Activated CD4-positive, alpha-beta T cell treated with anti-CD3 and anti-CD28 coated beads, Interleukin-2, amount 50 U/mL, for 24 hours (primary cell): ENCODE measurements around the gene WNT7B.

Source experiments
- DNase-seq, 2 donors: peaks; one replicate each; pipeline ENCODE4 v3.0.0-alpha.2; 2020; ENCODE audit warnings: low read depth in 1 of 2, low spot score in 1 of 2

The WNT7B gene

DNA sequence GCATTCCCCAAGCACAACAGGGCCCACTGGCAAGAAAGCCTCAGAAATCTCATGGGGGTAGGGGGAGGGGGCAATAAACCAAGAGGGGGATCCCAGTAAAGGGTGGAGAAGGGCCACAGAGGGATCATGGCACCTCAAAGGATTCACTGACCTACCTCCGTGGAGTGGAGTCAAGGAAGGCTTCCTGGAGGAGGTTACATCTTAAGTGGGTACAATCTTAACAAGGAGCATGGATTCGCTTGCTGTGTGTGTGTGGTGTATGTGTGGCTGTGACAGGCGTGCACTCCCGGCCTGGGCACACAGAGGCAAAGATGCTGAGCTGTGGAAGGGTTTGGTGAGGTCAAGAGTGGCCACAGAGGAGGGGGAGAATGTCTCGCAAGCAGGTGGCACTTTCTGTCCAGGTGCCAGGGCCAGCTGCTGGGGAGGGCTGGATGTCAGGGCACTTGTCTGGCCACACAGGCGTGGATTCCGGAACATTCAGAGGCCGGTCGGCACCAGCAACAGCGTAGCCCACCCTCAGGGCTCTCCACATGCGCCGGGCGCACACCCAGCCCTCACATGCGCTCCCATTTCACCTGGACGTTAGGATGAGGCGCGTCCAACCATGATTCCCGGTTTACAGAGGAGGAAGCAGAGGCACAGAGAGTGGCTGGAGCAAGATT is 43.3 kb downstream of the WNT7B start:
- DNase-seq, result no peak

DNA sequence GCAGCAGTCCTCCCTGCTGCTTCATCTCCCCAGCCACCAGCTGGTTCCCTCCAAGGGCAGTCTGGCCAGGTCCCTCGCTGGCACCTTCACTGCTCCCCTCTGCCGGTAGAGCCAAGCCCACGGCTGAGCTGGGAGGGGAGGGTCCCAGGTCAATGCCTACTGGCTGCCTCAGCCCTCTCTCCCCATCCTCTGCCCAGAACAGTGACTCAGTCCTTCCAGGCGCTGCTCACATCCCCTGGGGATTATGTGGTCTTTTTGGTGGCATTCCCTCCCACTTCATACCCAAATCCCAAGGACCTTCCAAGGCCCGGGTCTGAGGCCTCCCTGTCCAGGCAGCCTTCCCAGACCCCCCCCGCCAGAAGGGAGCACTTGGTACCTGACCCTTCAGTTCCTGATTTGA is 44.9 kb downstream of the WNT7B start:
- DNase-seq, result no peak

DNA sequence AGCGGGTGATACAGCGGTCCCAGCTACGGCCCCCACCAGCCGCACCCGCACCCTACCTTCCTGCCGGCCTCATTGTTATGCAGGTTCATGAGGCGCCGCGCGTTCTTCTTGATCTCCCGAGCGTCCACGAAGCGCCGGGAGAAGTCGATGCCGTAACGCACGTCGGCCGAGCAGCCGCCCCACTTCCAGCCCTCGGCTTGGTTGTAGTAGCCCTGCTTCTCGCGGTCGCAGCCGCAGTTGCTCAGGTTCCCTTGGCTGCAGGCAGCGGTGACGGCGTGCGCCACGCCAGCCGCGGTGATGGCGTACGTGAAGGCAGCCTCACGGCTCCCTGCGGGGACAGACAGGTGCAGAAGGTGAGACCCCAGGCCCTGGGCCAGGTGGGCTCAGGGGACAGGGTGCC is 45.9 kb downstream of the WNT7B start:
- DNase-seq, result no peak

DNA sequence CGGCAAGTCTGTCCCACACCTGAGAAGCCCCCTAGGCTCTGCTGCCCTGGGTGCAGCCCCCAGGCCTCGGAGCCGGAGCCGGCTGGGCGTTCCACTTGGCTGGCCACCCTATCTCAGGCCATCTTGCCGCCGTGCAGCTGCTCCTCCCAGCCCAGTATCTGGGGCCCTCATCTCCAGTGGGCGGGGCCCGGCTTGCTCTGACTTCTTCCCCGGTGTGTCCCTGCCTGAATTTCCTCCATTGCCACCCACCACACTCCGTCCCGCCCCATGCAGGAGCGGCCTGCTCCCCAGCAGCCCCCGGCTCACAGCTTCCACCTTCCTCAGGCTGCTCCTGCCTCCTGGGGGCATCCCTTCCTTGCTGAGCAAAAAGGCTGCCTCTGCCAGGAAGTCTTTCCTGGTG is 46.6 kb downstream of the WNT7B start:
- DNase-seq, result no peak

DNA sequence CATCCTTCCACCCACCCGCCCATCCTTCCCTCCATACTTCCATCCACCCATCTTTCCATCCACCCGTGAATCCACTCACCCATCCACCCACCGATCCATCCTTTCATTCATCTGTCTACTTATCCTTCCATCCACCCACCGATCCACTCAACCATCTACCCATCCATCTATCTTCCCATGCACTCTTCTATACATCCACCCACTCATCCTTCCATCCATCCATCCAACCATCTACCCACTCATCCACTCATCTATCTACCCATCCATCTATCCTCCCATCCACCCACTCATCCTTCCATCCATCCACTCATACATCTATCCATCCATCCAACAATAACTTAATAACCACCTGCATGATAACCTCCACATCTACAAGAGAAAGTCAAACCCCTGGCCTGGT is 47.3 kb downstream of the WNT7B start:
- no peak for DNase-seq

DNA sequence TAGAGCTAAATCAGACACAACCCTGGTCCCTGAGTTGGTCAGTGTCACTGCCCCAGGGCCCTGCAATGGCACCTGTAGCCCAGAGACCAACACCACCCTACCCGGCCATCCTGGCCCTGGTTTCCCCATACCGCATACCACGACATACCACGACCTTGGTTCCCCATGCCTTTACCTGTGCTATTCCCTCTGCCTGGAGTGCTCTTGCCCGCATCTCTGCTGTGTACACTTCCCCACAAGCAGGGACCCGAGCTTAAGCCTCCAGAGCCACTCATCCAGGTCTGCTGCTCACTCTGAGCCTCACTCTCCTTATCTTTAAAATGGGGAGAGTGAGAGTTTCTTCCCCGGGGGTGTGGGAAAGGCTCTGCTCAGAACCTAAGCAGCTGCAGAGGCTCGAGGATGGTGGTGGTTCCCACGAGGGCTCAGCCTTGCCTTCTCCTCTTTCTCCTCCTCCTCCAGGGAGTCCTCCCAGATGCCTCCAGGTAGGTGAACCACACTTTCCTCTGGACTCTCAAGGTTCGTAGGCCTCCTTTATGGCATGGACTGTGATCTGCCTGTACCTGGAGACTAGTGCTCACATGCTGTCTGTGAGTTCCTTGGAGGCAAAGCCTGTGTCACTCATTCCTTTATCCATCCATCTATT is 48.1 kb downstream of the WNT7B start:
- no peak for DNase-seq

DNA sequence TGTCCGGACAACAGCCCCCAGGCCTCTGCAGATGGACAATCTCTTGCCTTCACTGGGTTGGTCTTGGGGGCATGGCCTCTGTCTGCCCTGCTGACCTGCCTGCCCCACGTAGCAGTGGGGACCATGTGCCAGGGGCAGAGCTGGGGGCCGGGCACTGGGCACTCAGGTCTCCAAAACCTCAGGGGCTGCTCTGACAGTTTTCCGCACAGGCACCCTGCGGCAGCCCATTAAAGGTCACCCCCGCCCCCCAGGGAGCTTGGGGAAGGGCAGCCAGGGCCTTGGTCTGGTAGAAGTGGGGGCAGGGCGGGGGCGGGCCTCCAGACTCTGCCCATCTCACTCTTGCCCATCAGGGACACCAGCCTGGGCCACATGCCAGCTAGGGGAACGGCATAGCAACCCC is 49.9 kb downstream of the WNT7B start:
- no peak for DNase-seq

DNA sequence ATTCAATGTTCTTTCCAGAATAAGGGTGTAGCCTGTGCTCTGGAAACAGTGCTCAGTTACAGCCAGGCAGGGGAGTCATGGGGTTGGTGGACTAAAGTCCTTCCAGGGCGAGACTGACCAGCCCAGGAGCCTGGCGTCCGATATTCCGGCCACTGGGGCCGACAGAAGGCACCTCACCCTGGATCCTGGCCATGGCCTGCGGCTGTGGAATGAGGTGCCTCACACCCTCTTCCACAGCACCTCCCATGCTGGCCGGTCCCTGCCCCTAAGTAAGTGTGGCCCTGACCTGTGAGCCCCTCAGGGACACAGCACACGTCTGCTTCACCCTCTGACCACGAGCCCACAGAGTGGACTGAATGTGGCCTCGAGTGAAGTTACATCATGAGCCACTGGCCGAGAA is 50.5 kb downstream of the WNT7B start:
- no peak for DNase-seq

DNA sequence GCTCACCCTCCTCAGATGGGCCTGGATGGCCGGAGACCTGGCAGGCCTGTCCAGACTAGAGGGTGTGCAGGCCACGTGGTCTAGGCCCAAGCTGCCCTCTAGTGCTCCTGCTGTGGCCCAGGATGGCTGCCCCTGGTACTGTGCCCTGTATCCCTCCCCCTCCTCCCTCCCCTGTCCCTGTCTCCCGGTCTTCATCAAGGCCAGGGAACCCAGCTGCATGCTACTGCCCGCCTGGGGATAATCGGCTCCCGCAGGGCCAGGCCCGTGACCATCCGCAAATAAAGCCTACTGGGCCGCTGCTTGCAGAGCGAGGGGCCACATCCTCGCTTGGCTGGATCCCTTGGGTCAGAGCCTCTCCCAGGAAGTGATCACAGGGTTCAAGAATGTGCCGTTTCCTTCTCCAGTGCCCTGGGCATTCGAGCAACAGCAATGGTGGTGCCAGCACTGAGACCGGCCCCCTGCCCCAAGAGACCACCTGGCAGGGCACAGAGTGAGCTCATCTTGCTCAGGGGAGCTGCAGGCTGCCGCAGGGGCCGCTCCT is 51.1 kb downstream of the WNT7B start:
- DNase-seq, result no peak

DNA sequence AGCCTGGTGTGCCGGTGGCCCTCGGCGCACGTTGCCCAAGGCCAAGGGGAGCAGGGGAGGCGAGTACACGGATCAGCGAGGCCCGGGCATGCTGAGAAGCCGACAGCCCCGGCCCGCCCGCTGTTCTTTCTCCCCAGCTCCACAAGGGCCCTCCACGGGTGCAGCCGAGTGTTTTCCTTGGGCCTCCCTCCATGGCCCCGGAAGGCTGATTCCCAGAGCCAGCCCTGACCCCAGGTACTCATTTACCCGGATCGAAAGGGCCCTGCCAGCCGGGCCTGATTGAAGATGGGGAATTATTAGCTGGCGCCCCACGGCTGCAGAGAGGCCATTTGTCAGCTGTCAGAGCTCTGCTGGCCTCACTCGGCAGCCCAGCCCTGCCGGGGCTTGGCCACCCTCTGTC is 53.1 kb downstream of the WNT7B start:
- no peak for DNase-seq

DNA sequence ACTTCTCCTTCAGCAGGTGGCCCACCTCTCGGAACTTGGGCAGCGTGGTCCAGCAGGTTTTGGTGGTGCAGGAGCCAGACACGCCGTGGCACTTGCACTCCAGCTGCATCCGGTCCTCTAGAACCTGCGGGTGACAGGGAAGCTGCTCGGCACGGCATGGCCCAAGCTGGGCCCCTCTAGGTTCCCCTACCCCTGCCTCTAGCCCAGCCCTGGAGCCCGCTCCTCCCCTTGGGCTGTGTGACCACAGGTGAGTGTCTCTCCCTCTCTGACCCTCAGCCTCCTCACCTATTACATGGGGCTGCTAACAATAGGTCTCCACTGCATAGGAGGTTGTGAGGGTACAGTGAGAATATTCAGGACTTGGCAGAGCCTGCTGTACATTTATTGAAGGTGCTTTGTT is 53.8 kb downstream of the WNT7B start:
- DNase-seq, result no peak

DNA sequence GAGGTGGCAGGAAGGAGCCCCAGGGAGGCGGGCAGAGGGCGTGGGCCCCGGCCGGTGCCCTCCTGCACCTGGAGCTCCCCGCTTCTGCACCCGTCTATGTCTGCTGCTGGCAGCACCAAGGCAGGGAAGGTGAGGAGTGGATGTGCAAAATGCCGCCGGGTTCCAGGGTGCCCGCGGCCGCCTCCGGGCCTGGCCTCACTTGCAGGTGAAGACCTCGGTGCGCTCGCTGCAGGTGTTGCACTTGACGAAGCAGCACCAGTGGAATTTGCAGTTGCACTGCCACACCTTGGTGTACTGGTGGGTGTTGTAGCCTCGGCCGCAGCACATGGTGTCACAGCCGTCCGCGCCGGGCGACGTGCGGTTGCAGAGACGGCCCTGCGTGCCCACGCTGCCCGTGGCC is 54.3 kb downstream of the WNT7B start:
- DNase-seq, result no peak

DNA sequence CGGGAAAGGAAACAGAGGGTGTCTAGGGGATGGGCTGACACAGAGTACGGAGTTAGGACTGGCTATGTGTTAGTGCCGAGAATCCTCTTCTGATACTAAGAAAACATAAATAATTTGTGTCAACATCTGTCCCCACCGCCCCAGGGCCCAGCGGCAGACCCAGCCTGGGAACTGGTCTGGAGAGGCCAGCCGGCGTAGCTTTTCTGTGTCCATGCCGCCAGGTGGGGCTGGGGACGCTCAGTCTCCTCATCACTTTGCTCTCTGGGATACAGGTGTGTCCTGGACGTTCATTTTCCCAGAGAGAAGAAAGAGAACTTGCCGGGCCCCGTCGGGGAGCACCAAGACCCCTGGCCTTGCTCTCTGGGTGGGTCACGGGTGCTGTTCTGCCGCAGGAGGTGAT is 54.7 kb downstream of the WNT7B start:
- DNase-seq, result no peak

DNA sequence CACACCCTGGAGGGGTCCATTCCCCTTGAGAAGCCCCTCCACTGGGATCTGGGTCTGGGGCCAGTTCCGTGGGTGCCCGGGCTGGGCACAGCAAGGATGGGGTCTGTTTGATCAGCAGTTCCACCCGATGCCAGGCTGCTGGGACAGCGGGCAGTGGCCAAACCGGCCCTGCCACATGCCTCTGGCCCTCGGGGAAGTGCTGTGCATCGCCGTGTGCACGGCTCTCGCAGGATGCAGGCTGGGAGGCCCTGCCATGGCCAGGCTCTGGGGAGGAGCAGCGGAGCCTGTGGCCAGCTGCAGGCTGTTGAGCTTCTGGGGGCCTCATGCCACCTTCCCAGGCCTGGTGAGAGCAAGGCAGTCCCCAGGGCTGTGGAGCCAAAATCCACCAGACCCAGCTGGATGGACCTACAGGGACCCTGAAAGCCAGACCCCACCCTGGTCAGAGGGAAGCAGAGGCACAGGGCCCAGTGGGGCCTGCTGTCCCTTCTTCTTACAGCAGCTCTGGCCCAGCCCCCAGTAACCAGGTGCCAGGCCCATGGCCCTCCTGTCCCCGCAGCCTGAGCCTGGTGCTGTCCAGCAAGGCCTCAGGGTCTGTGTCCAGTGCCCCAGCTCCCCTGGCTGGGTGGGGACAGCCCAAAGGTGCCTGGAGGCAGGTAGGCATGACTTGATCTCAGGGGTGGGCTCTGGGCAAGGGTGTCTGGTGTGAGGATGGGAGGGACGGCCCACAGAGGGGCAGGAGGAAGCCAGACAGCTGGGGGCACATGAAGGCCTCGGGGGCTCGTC is 57.3 kb downstream of the WNT7B start:
- no peak for DNase-seq

DNA sequence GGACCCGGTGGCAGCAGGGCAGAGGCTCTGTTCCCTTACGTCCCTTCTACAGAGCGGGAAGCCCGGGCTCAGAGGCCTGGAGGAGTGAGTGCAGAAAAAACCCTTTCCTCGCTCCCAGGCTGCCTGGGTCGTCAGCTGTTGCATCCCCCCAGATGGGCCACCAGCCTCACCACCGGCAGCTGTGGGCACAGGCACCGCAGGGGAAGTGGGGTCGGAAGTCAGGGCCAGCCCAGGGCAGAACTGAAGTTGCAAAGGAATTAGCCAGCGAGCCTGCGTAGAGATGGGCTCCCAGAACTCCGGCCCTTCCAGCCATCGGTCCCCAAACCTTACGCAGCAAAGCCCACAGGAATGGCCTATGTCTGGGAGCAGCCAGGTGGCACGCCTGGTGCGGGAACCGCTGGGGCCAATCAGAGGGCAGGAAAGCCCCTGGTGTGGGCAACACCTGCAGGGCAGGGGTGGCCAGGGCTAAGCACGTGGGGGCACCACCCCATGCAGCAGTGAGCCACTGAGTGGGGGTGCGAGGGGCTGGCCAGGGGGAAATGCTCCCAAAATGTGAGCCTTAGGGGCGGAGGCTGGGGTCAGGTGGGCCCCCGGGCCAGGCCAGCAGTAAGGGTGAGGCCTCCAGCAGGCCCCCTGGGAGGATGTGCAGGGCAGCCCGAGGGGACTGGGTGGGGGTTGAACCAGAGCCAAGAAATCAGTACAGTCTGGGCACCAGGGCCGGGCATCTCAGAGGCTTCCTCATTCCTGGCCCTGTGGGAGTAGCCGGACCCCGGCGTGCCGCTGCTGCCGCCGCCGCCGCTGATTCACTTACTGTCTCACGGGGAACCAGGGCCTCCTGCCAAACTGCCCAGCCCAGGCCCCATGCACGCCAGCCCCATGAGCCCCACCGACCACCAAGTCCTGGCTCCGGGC is 58.2 kb downstream of the WNT7B start:
- DNase-seq, result no peak

DNA sequence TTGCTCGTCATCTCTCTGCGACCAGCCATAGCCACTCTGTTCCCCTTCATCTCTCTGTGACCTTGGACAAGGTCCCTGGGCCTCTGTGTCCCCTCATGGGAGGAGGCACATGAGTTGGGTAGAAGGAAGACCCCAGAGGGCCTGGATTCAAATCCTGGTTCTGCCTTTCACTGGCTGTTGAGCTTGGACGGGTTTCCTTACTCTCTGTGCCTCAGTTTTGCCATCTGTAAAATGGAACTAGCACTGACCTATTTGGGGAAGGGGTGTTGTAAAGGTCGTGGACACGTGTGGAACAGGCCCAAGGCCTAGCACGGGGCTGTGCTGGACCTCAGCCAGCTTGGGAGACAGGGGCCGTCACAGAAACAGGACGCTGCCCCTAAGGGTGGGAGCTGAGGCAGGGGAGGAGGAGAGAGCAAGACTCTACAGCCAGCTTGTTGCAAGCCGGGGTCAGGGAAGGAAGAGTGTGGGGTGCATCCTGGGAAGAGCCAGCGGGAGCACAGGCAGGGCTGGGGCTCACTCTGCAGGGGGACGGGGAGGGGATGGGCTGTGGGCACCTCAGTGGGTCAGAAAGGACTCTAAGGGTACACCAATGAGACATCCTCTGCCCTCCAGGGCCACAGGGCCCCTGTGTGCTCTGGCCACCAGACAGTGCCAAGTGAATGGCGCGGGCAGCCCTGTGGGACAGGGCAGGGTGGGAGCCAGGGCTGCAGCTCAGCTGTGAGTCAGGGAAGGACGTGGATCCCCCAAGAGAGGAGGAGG is 59.1 kb downstream of the WNT7B start:
- DNase-seq, result no peak

DNA sequence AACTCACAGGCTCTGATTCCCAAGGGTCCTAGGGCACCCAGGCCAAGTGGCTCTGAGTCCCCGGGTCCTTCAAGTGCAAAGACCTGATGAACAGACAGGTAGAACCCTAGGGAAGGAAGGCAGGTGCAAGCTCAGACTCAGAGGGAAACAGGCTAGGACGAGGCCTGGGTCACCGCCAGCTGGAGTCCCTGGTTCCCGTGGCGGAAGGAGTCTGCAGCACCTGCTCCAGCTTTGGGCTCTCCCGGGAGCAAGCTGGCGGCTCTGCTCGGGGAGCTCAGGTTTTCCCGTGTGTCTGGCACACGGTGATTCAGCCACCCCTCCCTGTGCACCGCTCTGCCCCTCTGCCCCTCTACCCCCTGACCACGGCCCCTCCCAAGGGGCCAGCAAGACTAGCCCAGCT is 59.8 kb downstream of the WNT7B start:
- DNase-seq, result no peak

DNA sequence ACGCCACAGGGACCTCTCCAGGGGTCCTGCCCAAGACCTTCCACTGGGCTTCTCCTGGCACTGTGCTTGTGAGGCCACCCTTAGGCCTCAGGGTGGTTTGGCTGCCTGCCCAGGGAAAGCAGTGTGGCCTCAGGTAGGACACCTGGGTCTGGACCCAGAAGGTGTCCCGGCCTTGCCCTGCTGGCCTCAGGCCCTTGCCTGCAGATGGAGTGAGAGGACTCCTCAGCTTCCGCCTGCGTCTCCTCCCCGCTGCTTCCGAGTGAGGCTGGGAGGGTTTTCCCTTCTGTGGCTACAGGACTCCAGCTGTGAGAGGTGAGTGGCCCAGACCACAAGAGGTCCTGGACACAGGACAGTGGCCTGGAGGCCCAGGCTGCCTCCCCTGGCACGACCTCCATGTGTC is 60.4 kb downstream of the WNT7B start:
- DNase-seq, result no peak

DNA sequence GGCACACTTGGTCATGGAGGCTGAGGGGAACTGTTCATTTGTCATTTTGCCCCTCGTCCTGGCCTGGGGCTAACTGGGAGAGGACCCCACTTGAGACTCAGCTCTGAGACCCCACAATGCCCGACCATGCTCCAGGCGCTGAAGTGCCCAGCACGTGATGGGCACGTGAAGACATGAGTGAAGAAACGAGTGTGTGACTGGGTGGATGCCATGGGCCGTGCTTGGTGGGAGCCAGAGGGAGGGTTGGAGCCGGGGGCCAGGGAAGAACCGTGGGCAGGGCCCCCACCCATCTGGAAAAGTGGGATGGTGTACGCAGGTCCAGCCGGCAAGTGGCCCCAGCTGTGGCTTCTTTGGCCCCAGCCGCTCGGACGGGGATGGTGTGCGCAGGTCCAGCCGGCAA is 61.1 kb downstream of the WNT7B start:
- DNase-seq, result no peak

DNA sequence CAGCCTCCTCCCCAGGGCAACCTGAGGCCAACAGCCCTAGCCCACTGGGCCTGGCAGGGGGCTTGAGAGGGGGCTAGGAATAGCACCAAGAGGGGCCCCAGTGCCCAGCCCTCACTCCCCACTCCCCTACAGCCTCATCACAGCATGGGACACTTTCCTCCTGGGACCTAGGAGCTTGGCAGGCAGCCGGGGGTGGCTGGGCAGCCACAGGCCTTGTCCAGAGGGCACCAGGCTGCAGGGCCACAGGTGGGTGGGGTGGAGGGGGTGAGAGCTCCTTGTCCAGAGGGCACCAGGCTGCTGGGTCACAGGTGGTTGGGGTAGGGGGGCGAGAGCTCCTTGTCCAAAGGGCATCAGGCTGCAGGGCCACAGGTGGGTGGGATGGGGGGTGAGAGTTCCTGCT is 61.8 kb downstream of the WNT7B start:
- DNase-seq, result no peak

DNA sequence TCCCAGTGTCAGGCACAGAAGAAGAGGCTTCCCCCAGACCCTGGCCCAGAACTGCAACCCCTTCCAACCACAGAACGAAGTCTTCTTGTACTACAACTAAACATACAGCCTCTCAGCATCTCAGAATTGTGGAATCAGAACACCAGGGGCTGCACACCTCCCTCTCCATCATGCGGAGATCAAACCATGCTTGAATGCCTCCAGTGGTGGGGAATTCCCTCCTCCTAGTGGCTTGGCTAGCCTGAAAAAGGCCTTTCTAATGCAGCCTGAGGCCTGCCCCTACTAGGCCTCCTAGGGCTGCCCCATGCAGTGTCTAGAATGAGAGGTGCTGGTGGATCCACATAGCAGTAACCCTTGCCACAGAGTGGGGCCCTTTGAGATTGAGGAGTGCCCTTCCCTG is 62.7 kb downstream of the WNT7B start:
- DNase-seq, result no peak
